Loucy (cell line): Measurements from ENCODE around the gene MTMR3.

Source experiments
- H2AFZ ChIP-seq: fragments of 200-600 bp; sonication (generic); 2 replicates; pipeline ENCODE4 v1.6.0; 2016; ENCODE audit warnings: antibody characterized with exemption, mild to moderate bottlenecking, low read length, moderate library complexity
- H3F3A ChIP-seq: fragments of 200-600 bp; 2 replicates; pipeline ENCODE4 v1.6.0; 2016; ENCODE audit warnings: antibody characterized with exemption, low read depth, mild to moderate bottlenecking
- H3K27me3 ChIP-seq: fragments of 200-600 bp; sonication (generic); 2 replicates; pipeline ENCODE4 v1.6.1; 2014; ENCODE audit warnings: low read length, mild to moderate bottlenecking; ENCODE audit not compliant: insufficient read depth, poor library complexity, severe bottlenecking
- H3K36me3 ChIP-seq: fragments of 200-600 bp; sonication (generic); 2 replicates; pipeline ENCODE4 v1.6.1; 2016; ENCODE audit warnings: low read length; ENCODE audit not compliant: insufficient read depth
- H3K4me1 ChIP-seq: fragments of 200-600 bp; sonication (generic); 2 replicates; pipeline ENCODE4 v1.5.1; 2014; ENCODE audit warnings: low read length, mild to moderate bottlenecking; ENCODE audit not compliant: insufficient read depth, poor library complexity, severe bottlenecking
- H3K4me2 ChIP-seq: fragments of 200-600 bp; sonication (generic); 2 replicates; pipeline ENCODE4 v1.6.0; 2014; ENCODE audit warnings: antibody characterized with exemption, low read length, low read depth, mild to moderate bottlenecking; ENCODE audit not compliant: poor library complexity, severe bottlenecking
- H3K4me3 ChIP-seq: fragments of 200-600 bp; sonication (generic); 2 replicates; pipeline ENCODE4 v1.5.1; 2014; ENCODE audit warnings: low read length, mild to moderate bottlenecking, mixed read lengths; ENCODE audit not compliant: poor library complexity, severe bottlenecking
- H3K79me2 ChIP-seq: fragments of 200-600 bp; sonication (generic); 2 replicates; pipeline ENCODE4 v1.6.1; 2014; ENCODE audit warnings: low read length; ENCODE audit not compliant: insufficient read depth
- H3K9ac ChIP-seq: fragments of 200-600 bp; sonication (generic); 2 replicates; pipeline ENCODE4 v1.6.0; 2014; ENCODE audit warnings: mild to moderate bottlenecking, low read depth, low read length, moderate library complexity; ENCODE audit not compliant: poor library complexity, severe bottlenecking
- H3K9me2 ChIP-seq: fragments of 200-600 bp; sonication (generic); replicated peaks from 2 replicates; pipeline ENCODE4 v1.6.1; 2016; ENCODE audit warnings: low read depth, low read length, mixed read lengths
- H3K9me3 ChIP-seq: fragments of 200-600 bp; sonication (generic); 2 replicates; pipeline ENCODE4 v1.6.1; 2014; ENCODE audit warnings: mild to moderate bottlenecking, antibody characterized with exemption, low read length, low read depth; ENCODE audit not compliant: insufficient read depth
- H4K20me1 ChIP-seq: fragments of 200-600 bp; sonication (generic); 2 replicates; pipeline ENCODE4 v1.6.0; 2014; ENCODE audit warnings: antibody characterized with exemption, low read length, mild to moderate bottlenecking; ENCODE audit not compliant: insufficient read depth, poor library complexity, severe bottlenecking
- CTCF ChIP-seq: fragments of 200-600 bp; sonication (generic); conservative IDR thresholded peaks from 2 replicates; pipeline ENCODE4 v1.5.1; 2014; ENCODE audit warnings: mild to moderate bottlenecking, antibody characterized with exemption, low read length
- EZH2phosphoT487 ChIP-seq: fragments of 200-600 bp; IDR thresholded peaks from 2 replicates; pipeline ENCODE4 v1.6.1; 2018; ENCODE audit warnings: antibody characterized with exemption, mild to moderate bottlenecking, moderate library complexity, borderline replicate concordance

MTMR3 gene

DNA sequence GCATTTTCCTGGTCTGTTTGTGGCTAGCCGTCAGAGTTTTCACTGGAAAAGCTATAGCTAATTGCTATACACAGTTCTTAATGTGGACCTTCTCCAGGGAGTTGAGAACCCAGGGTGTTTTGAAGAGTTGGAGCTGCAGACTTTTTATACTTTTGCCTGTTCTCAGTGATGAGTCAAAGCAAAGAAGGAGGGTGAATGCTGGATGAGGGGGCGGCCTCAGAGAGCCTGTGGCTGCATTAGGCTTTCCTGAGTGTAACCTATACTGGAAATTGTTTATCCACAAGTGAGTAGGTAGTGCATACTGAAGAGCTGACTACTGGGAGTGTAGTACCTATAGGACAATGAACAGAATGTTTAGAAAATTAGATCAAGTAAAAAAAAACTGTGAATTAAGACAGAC, 117.6 kb downstream of the MTMR3 start:
- H4K20me1 ChIP-seq: no peaks in the 10 kb centered on the region
- peaks cover 33% of the 10 kb centered on the region; the same call in 1 of the 2 replicates for H3K36me3 ChIP-seq
- H3K9me3 ChIP-seq: no peaks in the 10 kb centered on the region
- no peaks in the 10 kb centered on the region for H3F3A ChIP-seq
- H3K9me2 ChIP-seq: no peaks in the 10 kb centered on the region
- no peaks in the 10 kb centered on the region for H3K27me3 ChIP-seq
- H3K4me1 ChIP-seq: peaks cover 11% of the 10 kb centered on the region
- no peak overlapping the region for H3K4me3 ChIP-seq
- TF ChIP-seq EZH2phosphoT487: no peak
- no peak for TF ChIP-seq CTCF
- no peak overlapping the region for H3K4me2 ChIP-seq
- H3K9ac ChIP-seq: no peak overlapping the region
- H2AFZ ChIP-seq: no peak overlapping the region
- no peaks in the 10 kb centered on the region for H3K79me2 ChIP-seq

DNA sequence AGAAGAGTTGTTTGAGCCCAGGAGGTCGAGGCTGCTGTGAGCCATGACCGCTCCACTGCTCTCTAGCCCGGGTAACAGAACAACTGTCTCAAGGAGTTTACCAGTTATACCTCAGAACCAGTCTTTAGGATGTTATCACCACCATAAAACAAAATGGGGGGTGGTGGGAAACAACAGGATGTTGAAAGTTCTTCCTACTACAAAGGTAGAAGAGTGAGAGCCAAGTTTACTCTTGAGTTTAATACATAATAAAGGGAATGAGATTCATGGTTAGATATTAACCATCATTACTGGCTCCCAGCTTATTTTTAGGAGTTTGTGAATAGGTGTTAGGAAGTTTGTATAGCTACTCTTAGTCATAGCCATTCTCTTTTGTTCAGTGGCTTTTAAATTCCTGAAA, 118.5 kb downstream of the MTMR3 start:
- TF ChIP-seq EZH2phosphoT487 (no peak), CTCF (no peak)
- no peaks in the 10 kb centered on the region for H3K79me2 ChIP-seq
- peaks cover 42% of the 10 kb centered on the region; the same call in 1 of the 2 replicates for H3K36me3 ChIP-seq

DNA sequence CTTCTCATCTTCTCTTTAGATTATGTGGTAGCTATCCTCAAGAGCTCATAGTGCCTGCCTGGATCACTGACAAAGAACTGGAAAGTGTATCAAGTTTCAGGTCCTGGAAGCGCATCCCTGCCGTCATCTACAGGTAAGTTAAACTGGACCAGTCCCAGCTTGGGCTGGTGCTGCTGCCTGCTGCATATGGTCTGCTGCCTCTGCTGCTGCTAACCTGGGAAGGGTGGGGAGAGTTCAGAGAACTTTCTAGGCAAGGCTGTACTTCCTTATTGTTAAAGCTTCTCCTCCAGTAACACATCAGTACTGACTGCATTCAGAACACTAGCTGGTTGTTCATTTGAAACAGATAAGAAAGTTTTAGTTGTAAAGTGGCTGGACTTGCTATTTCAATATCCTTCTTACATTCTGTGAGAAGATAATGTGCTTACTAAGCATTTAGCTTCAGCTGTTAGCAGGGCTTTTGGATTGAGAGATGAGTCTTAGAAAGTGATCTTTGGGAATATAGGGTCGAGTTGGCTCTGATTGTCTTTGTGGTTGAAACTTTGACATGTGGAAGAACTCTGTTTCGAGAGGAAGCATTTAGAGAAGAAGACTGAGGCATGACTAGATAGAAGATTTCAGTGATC, 120.0 kb downstream of the MTMR3 start:
- H3K4me3 ChIP-seq: no peak overlapping the region
- no peak overlapping the region for H3K9ac ChIP-seq
- H3K9me2 ChIP-seq: no peaks in the 10 kb centered on the region
- H3K4me1 ChIP-seq: peaks cover 7% of the 10 kb centered on the region
- H3K4me2 ChIP-seq: no peak overlapping the region
- H3K9me3 ChIP-seq: no peaks in the 10 kb centered on the region
- H4K20me1 ChIP-seq: no peaks in the 10 kb centered on the region
- TF ChIP-seq EZH2phosphoT487: no peak
- TF ChIP-seq CTCF: no peak
- no peaks in the 10 kb centered on the region for H3K27me3 ChIP-seq
- no peaks in the 10 kb centered on the region for H3F3A ChIP-seq
- H3K79me2 ChIP-seq: no peaks in the 10 kb centered on the region
- H2AFZ ChIP-seq: no peak overlapping the region
- peaks cover 57% of the 10 kb centered on the region; the same call in 1 of the 2 replicates for H3K36me3 ChIP-seq

More for the DNA sequence above, 118.5 kb downstream of the MTMR3 start:
- no peaks in the 10 kb centered on the region for H3F3A ChIP-seq
- H3K4me3 ChIP-seq: no peak overlapping the region
- no peaks in the 10 kb centered on the region for H3K9me3 ChIP-seq
- no peaks in the 10 kb centered on the region for H3K9me2 ChIP-seq
- no peaks in the 10 kb centered on the region for H4K20me1 ChIP-seq
- no peak overlapping the region for H2AFZ ChIP-seq
- H3K4me2 ChIP-seq: no peak overlapping the region
- H3K4me1 ChIP-seq: peaks cover 11% of the 10 kb centered on the region
- H3K27me3 ChIP-seq: no peaks in the 10 kb centered on the region
- no peak overlapping the region for H3K9ac ChIP-seq
